Neural cell (in vitro differentiated cells): Measurements from ENCODE around the gene NLRP5. TPM values are rescaled to one million over a fixed set of nuclear protein-coding genes. Genes with fewer than 3 reads are reported as not detected.

Source experiments
- H2AFZ ChIP-seq: fragments of 200-600, 300-800 bp; sonication (generic), shearing (Covaris generic); 2 replicates; pipeline ENCODE4 v1.6.0; 2014; ENCODE audit warnings: low read depth, mild to moderate bottlenecking, antibody characterized with exemption, low read length, moderate library complexity
- H3F3A ChIP-seq: fragments of 200-600 bp; shearing (Covaris generic); 2 replicates; pipeline ENCODE4 v1.6.1; 2016; ENCODE audit warnings: mild to moderate bottlenecking, moderate library complexity, mixed read lengths, antibody characterized with exemption, low read length; ENCODE audit not compliant: insufficient read depth, poor library complexity, severe bottlenecking
- H3K27ac ChIP-seq: fragments of 200-600, 300-800 bp; sonication (generic), shearing (Covaris generic); 2 replicates; pipeline ENCODE4 v1.5.1; 2014; ENCODE audit warnings: mild to moderate bottlenecking, low read length, moderate library complexity
- H3K27me3 ChIP-seq: fragments of 300-800, 200-600 bp; sonication (generic), shearing (Covaris generic); 2 replicates; pipeline ENCODE4 v1.6.0; 2014; ENCODE audit warnings: mild to moderate bottlenecking, low read depth, low read length, moderate library complexity; ENCODE audit not compliant: insufficient read depth
- H3K36me3 ChIP-seq: fragments of 300-800, 200-600 bp; sonication (generic), shearing (Covaris generic); 2 replicates; pipeline ENCODE4 v1.5.1; 2014; ENCODE audit warnings: mild to moderate bottlenecking, antibody characterized with exemption, low read length, moderate library complexity; ENCODE audit not compliant: insufficient read depth
- H3K4me2 ChIP-seq: fragments of 300-800, 200-600 bp; sonication (generic), shearing (Covaris generic); 2 replicates; pipeline ENCODE4 v1.6.0; 2014; ENCODE audit warnings: mild to moderate bottlenecking, low read length
- H3K4me3 ChIP-seq: fragments of 300-800, 200-600 bp; sonication (generic), shearing (Covaris generic); 2 replicates; pipeline ENCODE4 v1.5.1; 2014; ENCODE audit warnings: mild to moderate bottlenecking, low read length, moderate library complexity
- H3K79me2 ChIP-seq: fragments of 200-600 bp; shearing (Covaris generic); replicated peaks from 2 replicates; pipeline ENCODE4 v1.6.0; 2014; ENCODE audit warnings: mild to moderate bottlenecking, low read length, moderate library complexity; ENCODE audit not compliant: insufficient read depth
- H3K9ac ChIP-seq: fragments of 300-800, 200-600 bp; sonication (generic), shearing (Covaris generic); 2 replicates; pipeline ENCODE4 v1.6.1; 2016; ENCODE audit warnings: mild to moderate bottlenecking, low read length, mixed read lengths
- H3K9me2 ChIP-seq: fragments of 200-600 bp; shearing (Covaris generic); 2 replicates; pipeline ENCODE4 v1.6.1; 2016; ENCODE audit warnings: mild to moderate bottlenecking, low read length, mixed read lengths; ENCODE audit not compliant: insufficient read depth
- H3K9me3 ChIP-seq: fragments of 200-600, 300-800 bp; sonication (generic), shearing (Covaris generic); 2 replicates; pipeline ENCODE4 v1.6.1; 2016; ENCODE audit warnings: mild to moderate bottlenecking, mixed run types, low read length, moderate library complexity, mixed read lengths
- H4K20me1 ChIP-seq: fragments of 200-600 bp; shearing (Covaris generic); 2 replicates; pipeline ENCODE4 v1.6.1; 2016; ENCODE audit warnings: mild to moderate bottlenecking, mixed run types; ENCODE audit not compliant: insufficient read depth
- EP300 ChIP-seq: fragments of 450-650 bp; conservative IDR thresholded peaks from 2 replicates; pipeline ENCODE4 v1.6.1; 2014; ENCODE audit warnings: antibody characterized with exemption, mild to moderate bottlenecking, moderate library complexity; ENCODE audit not compliant: poor library complexity, severe bottlenecking
- EZH2 ChIP-seq: fragments of 200-600, 300-800 bp; shearing (Covaris generic), sonication (generic); IDR thresholded peaks from 2 replicates; pipeline ENCODE4 v1.6.1; 2014; ENCODE audit warnings: antibody characterized with exemption, low read length, borderline replicate concordance, mild to moderate bottlenecking; ENCODE audit not compliant: insufficient read depth, poor library complexity, severe bottlenecking
- MXI1 ChIP-seq: fragments of 450-650 bp; conservative IDR thresholded peaks from 2 replicates; pipeline ENCODE4 v1.6.1; 2014; ENCODE audit warnings: antibody characterized with exemption, mild to moderate bottlenecking; ENCODE audit not compliant: poor library complexity, severe bottlenecking
- POLR2AphosphoS5 ChIP-seq: IDR thresholded peaks from 2 replicates; pipeline ENCODE4 v1.6.1; 2012
- RAD21 ChIP-seq: fragments of 450-650 bp; conservative IDR thresholded peaks from 2 replicates; pipeline ENCODE4 v1.6.1; 2014; ENCODE audit warnings: antibody characterized with exemption, mild to moderate bottlenecking, moderate library complexity
- REST ChIP-seq: IDR thresholded peaks from 2 replicates; pipeline ENCODE4 v1.6.1; 2012; ENCODE audit warnings: borderline replicate concordance
- SMC3 ChIP-seq: fragments of 450-650 bp; conservative IDR thresholded peaks from 2 replicates; pipeline ENCODE4 v1.6.1; 2014; ENCODE audit warnings: antibody characterized with exemption, mild to moderate bottlenecking, moderate library complexity; ENCODE audit not compliant: poor library complexity
- TAF1 ChIP-seq: IDR thresholded peaks from 2 replicates; pipeline ENCODE4 v1.6.1; 2012; ENCODE audit warnings: low read depth
- polyA plus RNA-seq: library from polyadenylated mRNA; depleted of rRNA; stranded (reverse); fragments of >200 nt; gene quantifications from 2 replicates; pipeline ENCODE4 v1.2.3, GENCODE V29; 2014
- TF ChIP-seq, protein P1 (sequence below): fragments of 450-650 bp; IDR thresholded peaks from 2 replicates; pipeline ENCODE4 v1.5.1; 2014; ENCODE audit warnings: antibody characterized with exemption, mild to moderate bottlenecking, moderate library complexity; ENCODE audit not compliant: poor library complexity, severe bottlenecking

Gene NLRP5
- polyA plus RNA-seq, 1 donor from 2014 or later: not detected

GRCh38 chr19:56091066-56091490 lies 104.5 kb downstream of the NLRP5 start:
- no peak overlapping the region for H3K4me3 ChIP-seq
- H3K27me3 ChIP-seq: no peaks in the 10 kb centered on the region
- H2AFZ ChIP-seq: no peak overlapping the region
- no peak overlapping the region for H3K27ac ChIP-seq
- H3K79me2 ChIP-seq: no peaks in the 10 kb centered on the region
- H3K36me3 ChIP-seq: peaks cover 4% of the 10 kb centered on the region
- H3K9ac ChIP-seq: no peak overlapping the region
- peaks cover 13% of the 10 kb centered on the region for H3K9me3 ChIP-seq
- H3K9me2 ChIP-seq: no peaks in the 10 kb centered on the region
- no peaks in the 10 kb centered on the region for H3F3A ChIP-seq
- H3K4me2 ChIP-seq: no peak overlapping the region
- no peaks in the 10 kb centered on the region for H4K20me1 ChIP-seq
- TF ChIP-seq SMC3: no peak
- TF ChIP-seq EP300: no peak
- no peak for TF ChIP-seq RAD21
- TF ChIP-seq, protein P1, sequence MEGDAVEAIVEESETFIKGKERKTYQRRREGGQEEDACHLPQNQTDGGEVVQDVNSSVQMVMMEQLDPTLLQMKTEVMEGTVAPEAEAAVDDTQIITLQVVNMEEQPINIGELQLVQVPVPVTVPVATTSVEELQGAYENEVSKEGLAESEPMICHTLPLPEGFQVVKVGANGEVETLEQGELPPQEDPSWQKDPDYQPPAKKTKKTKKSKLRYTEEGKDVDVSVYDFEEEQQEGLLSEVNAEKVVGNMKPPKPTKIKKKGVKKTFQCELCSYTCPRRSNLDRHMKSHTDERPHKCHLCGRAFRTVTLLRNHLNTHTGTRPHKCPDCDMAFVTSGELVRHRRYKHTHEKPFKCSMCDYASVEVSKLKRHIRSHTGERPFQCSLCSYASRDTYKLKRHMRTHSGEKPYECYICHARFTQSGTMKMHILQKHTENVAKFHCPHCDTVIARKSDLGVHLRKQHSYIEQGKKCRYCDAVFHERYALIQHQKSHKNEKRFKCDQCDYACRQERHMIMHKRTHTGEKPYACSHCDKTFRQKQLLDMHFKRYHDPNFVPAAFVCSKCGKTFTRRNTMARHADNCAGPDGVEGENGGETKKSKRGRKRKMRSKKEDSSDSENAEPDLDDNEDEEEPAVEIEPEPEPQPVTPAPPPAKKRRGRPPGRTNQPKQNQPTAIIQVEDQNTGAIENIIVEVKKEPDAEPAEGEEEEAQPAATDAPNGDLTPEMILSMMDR: no peak
- TF ChIP-seq REST: no peak
- TF ChIP-seq EZH2: no peak
- no peak for TF ChIP-seq POLR2AphosphoS5
- no peak for TF ChIP-seq TAF1
- TF ChIP-seq MXI1: no peak

DNA sequence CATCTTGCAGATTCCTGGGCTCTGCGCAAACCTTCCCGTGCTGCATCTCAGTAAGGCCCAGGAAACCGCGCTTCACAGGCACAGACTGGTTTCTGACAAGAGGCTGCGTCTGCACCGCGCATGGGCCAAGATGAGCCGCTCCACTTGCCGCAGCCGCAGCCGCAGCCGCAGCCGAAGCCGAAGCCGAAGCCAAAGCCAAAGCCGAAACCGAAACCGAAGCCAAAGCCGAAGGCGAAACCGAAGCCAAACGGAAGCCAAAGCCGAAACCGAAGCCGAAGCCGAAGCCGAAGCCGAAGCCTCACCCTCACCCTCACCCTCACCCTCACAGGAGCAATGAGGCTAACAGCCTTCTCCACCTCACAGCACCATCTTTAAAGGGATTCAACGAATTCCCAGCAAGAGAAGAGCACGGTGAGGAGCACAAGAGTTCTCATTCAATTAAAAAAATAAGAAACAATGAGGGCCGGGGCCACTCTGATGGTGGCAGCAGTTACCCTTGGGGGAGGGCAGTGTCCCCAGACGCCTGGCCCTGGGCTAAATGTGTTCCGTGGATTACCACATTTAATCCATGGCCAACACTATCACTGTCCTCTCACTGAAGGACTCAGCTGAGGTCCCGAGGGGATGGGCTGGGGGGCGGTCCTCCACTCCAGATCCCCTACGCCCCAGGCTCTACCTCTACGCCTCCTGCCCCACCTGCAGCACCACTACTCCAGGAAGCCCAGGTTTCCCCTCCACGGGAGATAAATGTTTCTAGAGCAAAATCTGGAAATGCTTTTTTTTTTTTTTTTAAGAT lies 105.4 kb downstream of the NLRP5 start:
- Histone ChIP-seq H3K9me2 (no peaks in the 10 kb centered on the region), H2AFZ (no peak overlapping the region), H3K4me2 (no peak overlapping the region), H3K9me3 (peaks cover 13% of the 10 kb centered on the region), H3K27ac (no peak overlapping the region), H3F3A (no peaks in the 10 kb centered on the region), H3K4me3 (no peak overlapping the region), H3K79me2 (no peaks in the 10 kb centered on the region), H3K9ac (no peak overlapping the region), H3K36me3 (peaks cover 4% of the 10 kb centered on the region), H3K27me3 (no peaks in the 10 kb centered on the region), H4K20me1 (no peaks in the 10 kb centered on the region)
- TF ChIP-seq EZH2 (no peak), POLR2AphosphoS5 (no peak), TAF1 (no peak), EP300 (no peak), SMC3 (no peak), REST (no peak), RAD21 (no peak)
- TF ChIP-seq, protein P1: no peak
